Hair follicle dermal papilla cell (primary cell): ENCODE measurements around the gene OR2A14. TPM values are rescaled to one million over a fixed set of nuclear protein-coding genes. Genes with fewer than 3 reads are reported as not detected.

Experiments used
- small RNA-seq: library from RNA; depleted of rRNA; stranded (forward); fragments of <200 nt; gene quantifications from one replicate; pipeline ENCODE3, GENCODE V24; 2012
- total RNA-seq: library from RNA; depleted of rRNA; stranded (reverse); fragments of >200 nt; gene quantifications from 2 replicates; pipeline ENCODE4 v1.2.3, GENCODE V29; 2012

Gene OR2A14, protein sequence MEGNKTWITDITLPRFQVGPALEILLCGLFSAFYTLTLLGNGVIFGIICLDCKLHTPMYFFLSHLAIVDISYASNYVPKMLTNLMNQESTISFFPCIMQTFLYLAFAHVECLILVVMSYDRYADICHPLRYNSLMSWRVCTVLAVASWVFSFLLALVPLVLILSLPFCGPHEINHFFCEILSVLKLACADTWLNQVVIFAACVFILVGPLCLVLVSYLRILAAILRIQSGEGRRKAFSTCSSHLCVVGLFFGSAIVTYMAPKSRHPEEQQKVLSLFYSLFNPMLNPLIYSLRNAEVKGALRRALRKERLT
- not detected in 2 replicates for total RNA-seq

DNA sequence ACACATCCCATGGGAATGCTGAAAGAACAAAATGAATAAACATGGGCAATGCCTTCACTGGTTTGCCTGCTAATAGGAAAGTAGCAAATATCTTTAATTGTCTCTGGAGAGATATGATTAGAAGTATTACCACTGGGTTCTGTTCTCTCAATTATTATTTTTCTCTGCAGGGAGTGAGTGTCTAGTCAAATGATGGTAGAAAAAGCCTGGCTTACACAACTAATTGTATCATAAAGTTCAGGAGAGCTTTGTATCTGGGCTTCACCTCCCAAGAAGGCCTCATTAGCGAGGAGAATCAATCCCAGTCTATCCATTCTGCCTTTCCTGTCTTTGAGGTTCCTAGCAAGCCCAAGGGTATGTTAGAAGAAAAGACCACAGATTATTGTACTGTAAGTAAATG is at the start of gene OR2A14:
Gene OR2A14, plus strand, starts transcription at position 301 of the 400 bp plus-strand sequence. CDS start 5,937 bp downstream, outside the sequence.

GRCh38 chr7:144085978-144086377 is 37.0 kb upstream of the OR2A14 start, which contains the start of gene OR2A12:
OR2A12 (plus strand) TSS chr7:144086278; CDS start chr7:144095108, 8,830 bp downstream.

GRCh38 chr7:144109283-144109682 is 13.7 kb upstream of the OR2A14 start, which contains the start of gene OR2A2:
OR2A2 (plus strand) TSS chr7:144109583; CDS start chr7:144109583, 0 bp downstream.

Small RNA genes lying within 50 kb of the gene (small RNA-seq; reads per million reads assigned to genes)
- gene OR2A41P: not detected

Other genes with a start within 250 kb of the OR2A14 start
- gene TCAF1, start 221.0 kb upstream of the OR2A14 start, total RNA-seq: 99.5 and 101 TPM in 2 replicates
- gene OR2F2, start 187.9 kb upstream of the OR2A14 start, total RNA-seq: not detected in 2 replicates
- gene OR2F1, start 168.3 kb upstream of the OR2A14 start, total RNA-seq: not detected in 2 replicates
- gene OR6B1, start 122.9 kb upstream of the OR2A14 start, total RNA-seq: not detected in 2 replicates
- not detected in 2 replicates for gene OR2A5, start 74.2 kb upstream of the OR2A14 start, total RNA-seq
- not detected in 2 replicates for gene OR2A25, start 53.4 kb upstream of the OR2A14 start, total RNA-seq
- gene OR2A12, start 36.9 kb upstream of the OR2A14 start, total RNA-seq: not detected in 2 replicates
- not detected in 2 replicates for gene OR2A2, start 13.6 kb upstream of the OR2A14 start, total RNA-seq
- gene CTAGE4, start 60.3 kb downstream of the OR2A14 start, total RNA-seq: 0.49 and 1.9 TPM in 2 replicates
- 2.7 and 2.8 TPM in 2 replicates for gene ARHGEF35, start 72.7 kb downstream of the OR2A14 start, total RNA-seq
- under 0.01 TPM in 1 of 2 replicates, not detected in the other for gene OR2A42, start 116.4 kb downstream of the OR2A14 start, total RNA-seq
- 1.1 and 1.3 TPM in 2 replicates for gene OR2A7, start 141.6 kb downstream of the OR2A14 start, total RNA-seq
- 0.73 and 1.6 TPM in 2 replicates for gene CTAGE8, start 146.1 kb downstream of the OR2A14 start, total RNA-seq
- 0.12 and 0.16 TPM in 2 replicates for gene OR2A1, start 189.2 kb downstream of the OR2A14 start, total RNA-seq
- gene ARHGEF5, start 232.2 kb downstream of the OR2A14 start, total RNA-seq: 8.7 and 10.1 TPM in 2 replicates